Pancreas (tissue), 10 donors: ENCODE measurements around the gene RNF123. TPM values are rescaled to one million over a fixed set of nuclear protein-coding genes. Genes with fewer than 3 reads are reported as not detected.
A peak's percentile ranks its signal among the peaks of the same experiment; 100 is the strongest.

Experiments used
- ATAC-seq, 4 donors: fragments of 200-7000 bp; cut with Tn5 transposase; one replicate each; pipeline versions ENCODE4 v1.8.0 to v1.9.1; 2020; ENCODE audit warnings: mild to moderate bottlenecking in 4 of 4, moderate library complexity in 4 of 4
- DNase-seq, 6 donors: peaks; one replicate each; pipeline ENCODE4 v3.0.0-alpha.2; 2020
- FAIRE-seq: peaks from 2 replicates; lab custom pipeline; 2012; peaks lifted over from hg19 to GRCh38; lab: Jason Lieb, UNC
- H3K27ac ChIP-seq, 4 donors: fragments of 200-600 bp; sonication (generic); 1 replicate in 3 of 4; 2 replicates in 1 of 4; pipeline versions ENCODE4 v1.5.0 to v1.8.0; 2020
- H3K27me3 ChIP-seq, 4 donors: fragments of 200-600 bp; one replicate each; pipeline ENCODE4 v1.8.0; 2021
- H3K36me3 ChIP-seq, 3 donors: fragments of 200-600 bp; sonication (generic) in 1 of 3; one replicate each; pipeline versions ENCODE4 v1.5.0 to v1.8.0; 2020 to 2021
- H3K4me1 ChIP-seq, 3 donors: fragments of 200-600 bp; one replicate each; pipeline ENCODE4 v1.8.0; 2021
- H3K4me3 ChIP-seq, 4 donors: fragments of 200-600 bp; sonication (generic) in 2 of 4; one replicate each; pipeline versions ENCODE4 v1.5.0 to v1.8.0; 2020 to 2021
- H3K9me3 ChIP-seq, 4 donors: fragments of 200-600 bp; one replicate each; pipeline ENCODE4 v1.8.0; 2021
- CTCF ChIP-seq, 4 donors: fragments of 200-600 bp; sonication (generic) in 3 of 4; IDR thresholded peaks; one replicate each; pipeline versions ENCODE4 v1.5.0 to v1.8.0; 2021; ENCODE audit warnings: antibody characterized with exemption in 4 of 4
- WGBS, 2 donors: extraction: QIAGEN DNeasy Blood & Tissue Kit; methylation state at CpG; one replicate each; pipeline ENCODE4 v1.1.7; 2013; 5-methylcytosine and 5-hydroxymethylcytosine counted together
- intact Hi-C, 3 donors: fragments of 100-400 bp; cut with DNase I; formaldehyde crosslinking; loops; one replicate each; pipeline versions ENCODE4 v1.11.1 to v1.14.2; 2022
- polyA plus RNA-seq, 2 donors: library from polyadenylated mRNA; stranded (reverse); fragments of 200-250 nt; gene quantifications; one replicate each; pipeline ENCODE4 v1.2.3, GENCODE V29; 2013
- total RNA-seq, 6 donors: library from RNA; stranded (reverse); fragmentation: NEBNext Ultra II Directional in 4 of 6; extraction: Animal tissue kit (Norgen Biotek cat#: 25700) in 4 of 6; gene quantifications; one replicate each; pipeline versions ENCODE4 v1.2.1 to v1.2.4, GENCODE V29; 2021 to 2023
- donor health status: healthy with polysubstance abuse.
- donor health status: DM: no; HTN: no; CAD: no; lungs with moderate emphysema.
- donor health status: DM: no; HTN: no; CAD: no.
- donor health status: control.
- donor health status: control.
- donor health status: Bipolar disorder and iron deficiency.
- donor health status: DM: yes; HTN: yes; CAD: no.
- donor health status: DM: no; HTN: no; CAD: no.
- donor health status: DM: no; HTN: no; CAD: no.
- donor health status: DM: yes; HTN: yes; CAD: no.

Gene RNF123
- total and polyA plus RNA-seq, 8 donors: 13.5 to 27.6 (median 20.6) TPM

GRCh38 chr3:49673121-49673714 lies 16.1 kb upstream of the RNF123 start:
- peak in 1 of 4 donors; percentile 1 for ATAC-seq
- WGBS, 2 donors: 18 to 28% methylated on average over 16 to 17 of the region's 17 CpGs
- Histone ChIP-seq H3K36me3 (peaks cover 0 to 7% (median 0%) of the 10 kb centered on the region in 3 donors), H3K27me3 (no peaks in the 10 kb centered on the region), H3K4me1 (peaks cover 6 to 19% (median 10%) of the 10 kb centered on the region in 3 donors), H3K27ac (peak overlapping the region; percentile 86 to 93 (median 90)), H3K4me3 (peak overlapping the region; percentile 66 to 98 (median 92)), H3K9me3 (no peaks in the 10 kb centered on the region)
- FAIRE-seq: no peak
- no peak for TF ChIP-seq CTCF (IDR thresholded peaks at IDR 0.05)
- no peak for DNase-seq
- intact Hi-C loops: loop anchor here in 1 of 3 donors (5.0 kb wide), 1 partner anchor 136 kb away; no protein-coding TSS in a partner anchor

- WGBS, 2 donors: 0% methylated on average over 58 to 71 of the region's 71 CpGs
- Histone ChIP-seq H3K36me3 (peaks cover 0 to 11% (median 6%) of the 10 kb centered on the region in 3 donors), H3K27me3 (no peaks in the 10 kb centered on the region), H3K27ac (peak within 1 kb of the TSS; percentile 86 to 93 (median 90)), H3K4me1 (peaks cover 5 to 15% (median 6%) of the 10 kb centered on the region in 3 donors), H3K4me3 (peak within 1 kb of the TSS; percentile 66 to 98 (median 92)), H3K9me3 (no peaks in the 10 kb centered on the region)
- peak; percentile 95 to 98 (median 96) for DNase-seq
- no peak for TF ChIP-seq CTCF (IDR thresholded peaks at IDR 0.05)
- ATAC-seq: peak; percentile 90 to 96 (median 92)
- FAIRE-seq: no peak
- intact Hi-C loops: loop anchor here in 1 of 3 donors (5.0 kb wide), 1 partner anchor 137 kb away; no protein-coding TSS in a partner anchor
These were observed 15.5 kb upstream of the RNF123 start, which contains the start of gene APEH for GRCh38 chr3:49673715-49674496. APEH (plus strand) TSS chr3:49674351; CDS start chr3:49674402, 51 bp downstream.

GRCh38 chr3:49674497-49674983 lies 14.8 kb upstream of the RNF123 start:
- H3K9me3 ChIP-seq: no peaks in the 10 kb centered on the region
- peak overlapping the region; percentile 86 to 93 (median 90) for H3K27ac ChIP-seq
- ATAC-seq (peak; percentile 9 to 42 (median 23)), DNase-seq (no peak), FAIRE-seq (no peak)
- no peaks in the 10 kb centered on the region for H3K27me3 ChIP-seq
- H3K36me3 ChIP-seq: peaks cover 0 to 17% (median 10%) of the 10 kb centered on the region in 3 donors
- intact Hi-C loops: loop anchor here in 1 of 3 donors (5.0 kb wide), 1 partner anchor 137 kb away; no protein-coding TSS in a partner anchor
- WGBS, 2 donors: 2 to 3% methylated on average over 34 of the region's 34 CpGs
- no peak for TF ChIP-seq CTCF (IDR thresholded peaks at IDR 0.05)
- H3K4me3 ChIP-seq: peak overlapping the region; percentile 66 to 98 (median 92)
- H3K4me1 ChIP-seq: peaks cover 0 to 11% (median 6%) of the 10 kb centered on the region in 3 donors

GRCh38 chr3:49675912-49676311 lies 13.4 kb upstream of the RNF123 start:
- 88 to 91% methylated on average over 11 of the region's 11 CpGs for WGBS, 2 donors
- no peak for TF ChIP-seq CTCF (IDR thresholded peaks at IDR 0.05)
- peaks cover 0 to 17% (median 10%) of the 10 kb centered on the region in 3 donors for H3K36me3 ChIP-seq
- no peaks in the 10 kb centered on the region for H3K27me3 ChIP-seq
- H3K4me1 ChIP-seq: peaks cover 0 to 11% (median 6%) of the 10 kb centered on the region in 3 donors
- FAIRE-seq (no peak), DNase-seq (no peak), ATAC-seq (no peak)
- intact Hi-C loops: no loop called here
- no peak overlapping the region for H3K4me3 ChIP-seq
- H3K9me3 ChIP-seq: no peaks in the 10 kb centered on the region
- H3K27ac ChIP-seq: no peak overlapping the region
